Measurements from ENCODE around the gene ERAP2.

GRCh38 chr5:96932026-96932425 lies 55.7 kb downstream of the ERAP2 start:
- TF ChIP-seq CTCF (IDR thresholded peaks at IDR 0.05), result no peak
- no peak for TF ChIP-seq EP300 (IDR thresholded peaks at IDR 0.05)
- TF ChIP-seq POLR2AphosphoS5 (IDR thresholded peaks at IDR 0.05), result no peak
